NT2/D1 (cell line): Measurements from ENCODE around the gene WASF2.

ENCODE experiments used
- SUZ12 ChIP-seq: IDR thresholded peaks from 2 replicates; pipeline ENCODE4 v1.6.1; 2011; ENCODE audit not compliant: insufficient read length, insufficient read depth; ENCODE audit errors: extremely low read depth
- YY1 ChIP-seq: IDR thresholded peaks from 2 replicates; pipeline ENCODE4 v1.6.1; 2011; ENCODE audit not compliant: insufficient read length, insufficient read depth

DNA sequence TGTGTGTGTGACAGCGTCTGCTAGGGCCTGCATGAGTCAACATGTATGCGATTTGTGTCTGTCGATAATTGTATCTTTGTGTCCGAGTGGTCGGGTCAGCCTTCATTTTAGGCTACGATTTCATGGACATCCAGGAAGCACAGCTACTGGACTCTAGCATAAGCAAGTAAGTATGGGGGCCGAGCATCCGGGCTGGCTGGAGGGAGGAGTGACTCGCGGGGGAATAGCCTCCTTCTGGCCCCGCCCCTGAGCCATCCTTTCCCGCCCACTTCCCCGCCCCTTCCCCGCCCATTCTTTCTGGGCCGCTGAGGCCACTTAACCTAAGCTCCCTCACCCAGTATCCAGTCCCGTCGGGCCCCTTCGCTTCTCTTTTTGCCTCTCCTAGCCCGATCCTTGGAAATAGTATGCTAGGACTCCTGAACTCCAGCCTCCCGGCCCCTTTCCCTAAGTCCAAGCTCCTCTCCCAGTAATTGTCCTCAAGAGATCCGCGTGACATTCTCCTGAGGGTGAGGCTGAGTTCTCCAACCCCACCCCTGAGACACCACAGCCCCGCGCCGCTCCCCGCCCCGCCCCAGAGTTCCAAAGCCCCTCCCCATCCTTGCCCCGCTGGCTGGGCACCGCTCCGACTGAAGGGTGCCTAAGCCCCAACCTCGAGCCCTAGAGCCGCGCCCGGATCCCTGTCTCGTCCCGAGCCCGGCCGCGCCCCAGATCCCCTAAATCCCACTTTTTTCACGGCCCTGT lies 124.4 kb downstream of the WASF2 start:
- TF ChIP-seq SUZ12: no peak
- no peak for TF ChIP-seq YY1
